Left cardiac atrium (tissue), 4 donors: ENCODE measurements around the gene LMLN. TPM values are rescaled to one million over a fixed set of nuclear protein-coding genes. Genes with fewer than 3 reads are reported as not detected.
"Not testable (repeated sequence)": the region's sequence is repeated elsewhere in the genome, so short reads cannot be mapped to it uniquely, and the experiment has no call there.

Experiments
- ATAC-seq, 2 donors: fragments of 200-7000 bp; cut with Tn5 transposase; one replicate each; pipeline ENCODE4 v1.9.1; 2020; ENCODE audit warnings: mild to moderate bottlenecking in 2 of 2, moderate library complexity in 2 of 2
- DNase-seq: peaks from one replicate; pipeline ENCODE4 v3.0.0-alpha.2; 2020
- intact Hi-C, 2 donors: fragments of 100-400 bp; cut with DNase I; formaldehyde crosslinking; loops; one replicate each; pipeline versions ENCODE4 v1.14.1 to v1.15.1; 2022 to 2023
- total RNA-seq, 2 donors: library from RNA; stranded (reverse); fragmentation: NEBNext Ultra II Directional; extraction: Animal tissue kit (Norgen Biotek cat#: 25700); gene quantifications; one replicate each; pipeline ENCODE4 v1.2.1, GENCODE V29; 2021
- donor health status: DM: no; HTN: yes; CAD: no.
- donor health status: DM: no; HTN: yes; CAD: no; lungs with severe emphysema.
- donor health status: DM: yes; HTN: yes; CAD: no.
- donor health status: Dilated cardiomyopathy.

Gene LMLN
- total RNA-seq, 2 donors from 2014 or later = 6.9 to 7.0 TPM

DNA sequence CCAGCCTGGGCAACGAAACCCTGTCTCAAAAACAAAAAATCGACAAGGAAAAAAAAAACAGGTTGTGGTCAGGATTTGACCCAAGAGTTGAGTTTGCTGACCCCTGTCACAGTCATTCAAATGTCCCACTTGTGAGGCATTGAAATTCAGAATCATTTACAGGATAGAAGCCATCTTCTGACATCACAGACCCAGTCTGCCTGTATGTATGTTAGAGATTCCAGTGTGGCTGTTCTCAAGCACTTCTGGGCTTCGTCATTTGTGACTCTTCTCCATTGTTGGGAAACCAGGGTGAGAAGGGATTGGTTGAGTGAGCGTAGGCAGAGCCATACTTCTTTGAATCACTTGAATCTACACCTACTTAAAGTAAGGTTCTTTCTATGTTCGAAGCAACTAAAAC, 57.1 kb downstream of the LMLN start:
- intact Hi-C loops = no loop called here
- ATAC-seq (no peak), DNase-seq (no peak)

DNA sequence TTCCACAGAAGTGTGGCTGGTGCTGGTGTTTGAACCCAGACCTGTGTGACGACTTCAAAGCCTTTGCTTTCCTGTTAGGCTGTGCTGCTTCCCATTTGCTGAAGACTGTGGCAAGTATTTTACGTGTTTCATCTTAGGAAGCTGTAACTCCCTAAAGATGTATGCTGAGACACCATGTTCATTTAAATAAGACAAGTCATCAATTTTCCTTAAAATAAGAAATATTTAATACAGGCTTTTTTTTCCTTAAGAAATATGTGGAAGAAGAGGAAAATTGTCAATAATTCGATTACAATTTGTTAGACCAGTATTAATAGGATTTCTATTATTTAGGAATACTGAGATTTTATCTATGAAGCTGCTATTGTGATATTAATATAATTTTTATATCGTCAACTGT, 58.4 kb downstream of the LMLN start:
- ATAC-seq (no peak), DNase-seq (no peak)
- intact Hi-C loops = no loop called here

DNA sequence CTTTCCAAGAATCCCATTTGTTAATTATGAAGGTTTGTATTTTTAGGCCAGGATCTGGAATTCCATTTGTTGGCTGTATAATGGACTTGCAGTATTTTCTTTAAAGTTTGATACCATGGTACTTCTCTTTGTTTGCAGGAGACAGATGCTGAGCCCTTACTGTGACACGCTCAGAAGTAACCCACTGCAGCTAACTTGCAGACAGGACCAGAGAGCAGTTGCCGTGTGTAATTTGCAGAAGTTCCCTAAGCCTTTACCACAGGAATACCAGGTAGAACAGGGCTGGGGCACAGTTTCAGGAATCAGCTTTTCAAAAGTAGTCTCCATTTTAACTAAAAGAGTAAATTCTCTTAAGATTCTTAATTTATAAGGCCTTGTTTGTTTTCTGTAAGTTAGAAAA, 59.1 kb downstream of the LMLN start:
- DNase-seq = no peak
- no peak for ATAC-seq
- intact Hi-C loops = no loop called here

DNA sequence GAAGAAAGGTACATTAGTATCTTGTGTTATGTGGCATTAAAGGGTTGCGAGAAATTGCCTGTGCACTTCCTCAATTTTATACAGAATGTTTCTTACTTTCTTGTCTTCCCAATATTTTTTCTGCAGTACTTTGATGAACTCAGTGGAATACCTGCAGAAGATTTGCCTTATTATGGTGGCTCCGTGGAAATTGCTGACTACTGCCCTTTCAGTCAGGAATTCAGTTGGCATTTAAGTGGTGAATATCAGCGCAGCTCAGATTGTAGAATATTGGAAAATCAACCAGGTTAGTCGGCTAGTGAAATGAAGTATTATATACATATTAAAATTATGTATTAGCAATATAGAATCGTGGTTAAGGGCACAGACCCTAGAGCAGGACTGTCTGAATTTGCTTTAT, 61.3 kb downstream of the LMLN start:
- intact Hi-C loops = no loop called here
- DNase-seq (no peak), ATAC-seq (no peak)

DNA sequence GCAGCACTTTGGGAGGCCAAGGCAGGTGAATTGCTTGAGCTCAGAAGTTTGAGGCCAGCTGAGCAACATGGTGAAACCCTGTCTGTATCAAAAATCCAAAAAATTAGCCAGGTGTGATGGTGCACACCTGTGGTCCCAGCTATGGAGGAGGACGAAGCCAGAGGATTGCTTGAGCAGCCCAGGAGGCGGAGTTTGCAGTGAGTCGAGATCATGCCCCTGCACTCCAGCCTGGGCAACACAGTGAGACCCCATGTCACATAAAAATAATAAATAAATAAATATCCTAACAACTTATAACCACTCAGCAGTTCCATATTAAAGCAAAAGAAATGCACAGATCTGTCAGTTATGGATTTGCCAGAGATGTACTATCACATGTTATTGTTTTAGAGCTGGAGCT, 62.6 kb downstream of the LMLN start:
- intact Hi-C loops = no loop called here
- no peak for DNase-seq
- ATAC-seq = no peak

DNA sequence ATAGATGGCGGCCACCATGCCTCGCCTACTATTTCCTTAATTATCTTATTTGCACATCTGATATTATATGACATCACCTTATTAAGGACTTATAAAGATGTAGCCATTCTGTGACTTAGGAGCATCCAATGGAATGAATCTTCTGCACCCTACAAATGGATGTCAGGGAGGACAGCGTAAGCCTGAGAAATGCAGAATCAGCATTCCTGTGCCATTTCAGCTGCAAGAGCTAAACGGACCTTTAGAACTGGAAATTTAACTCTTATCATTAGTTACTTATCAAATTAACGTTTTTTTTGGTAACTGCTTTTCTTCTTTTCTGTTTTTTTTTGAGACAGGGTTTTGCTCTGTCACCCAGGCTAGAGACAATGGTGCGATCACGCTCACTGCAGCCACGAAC, 65.6 kb downstream of the LMLN start:
- DNase-seq (no peak), ATAC-seq (no peak)
- intact Hi-C loops = no loop called here

DNA sequence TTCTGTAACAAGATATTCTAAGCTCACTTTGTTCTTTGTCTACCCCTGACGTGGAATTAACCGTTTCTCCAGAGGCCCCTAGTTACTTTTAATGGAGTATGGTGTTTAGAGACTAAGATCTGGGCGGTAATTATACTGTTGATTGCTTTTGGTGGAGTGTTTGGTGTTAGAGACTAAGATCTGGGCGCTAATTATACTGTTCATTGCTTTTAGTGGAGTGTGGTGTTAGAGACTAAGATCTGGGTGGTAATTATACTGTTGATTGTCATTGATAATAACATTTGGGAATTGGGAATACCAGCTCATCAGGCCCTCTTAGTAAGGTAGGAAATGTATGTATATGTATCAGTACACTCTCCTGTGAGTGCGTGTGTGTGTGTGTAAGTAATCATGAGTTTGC, 66.6 kb downstream of the LMLN start:
- ATAC-seq (no peak), DNase-seq (no peak)
- intact Hi-C loops = no loop called here

DNA sequence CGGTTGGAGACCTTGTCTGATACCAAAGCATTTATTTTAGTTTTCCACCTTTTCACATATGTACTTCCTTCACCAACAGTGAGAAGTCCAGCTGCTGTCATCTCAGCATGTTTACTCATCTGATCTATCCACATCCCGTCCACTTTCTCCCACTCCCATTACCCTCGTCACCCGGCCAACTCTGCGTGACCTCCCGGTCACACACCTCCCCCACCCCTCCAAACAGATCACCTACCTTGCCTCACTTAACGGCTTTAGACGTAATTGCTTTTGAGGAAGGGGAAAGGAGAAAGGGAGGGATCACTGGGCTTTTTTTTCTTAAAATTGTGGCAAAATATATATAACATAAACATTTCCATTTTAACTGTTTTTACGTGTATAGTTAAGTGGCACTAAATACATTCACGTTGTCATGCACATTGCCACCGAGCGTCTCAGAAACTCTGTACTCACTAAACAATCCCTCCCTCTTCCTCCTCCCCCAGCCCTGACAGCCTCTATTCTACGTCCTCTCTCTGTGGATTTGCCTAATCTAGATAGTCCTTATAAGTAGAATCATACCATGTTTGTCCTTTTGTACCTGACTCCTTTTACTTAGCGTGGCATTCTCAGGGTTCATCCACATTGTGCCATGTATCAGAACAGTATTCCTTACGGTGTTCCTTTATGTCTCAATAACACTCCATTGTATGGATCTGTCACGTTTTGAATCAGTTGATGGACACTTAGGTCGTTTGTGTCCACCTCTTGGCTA, 67.2 kb downstream of the LMLN start:
- intact Hi-C loops = no loop called here
- no peak for ATAC-seq
- DNase-seq = no peak

DNA sequence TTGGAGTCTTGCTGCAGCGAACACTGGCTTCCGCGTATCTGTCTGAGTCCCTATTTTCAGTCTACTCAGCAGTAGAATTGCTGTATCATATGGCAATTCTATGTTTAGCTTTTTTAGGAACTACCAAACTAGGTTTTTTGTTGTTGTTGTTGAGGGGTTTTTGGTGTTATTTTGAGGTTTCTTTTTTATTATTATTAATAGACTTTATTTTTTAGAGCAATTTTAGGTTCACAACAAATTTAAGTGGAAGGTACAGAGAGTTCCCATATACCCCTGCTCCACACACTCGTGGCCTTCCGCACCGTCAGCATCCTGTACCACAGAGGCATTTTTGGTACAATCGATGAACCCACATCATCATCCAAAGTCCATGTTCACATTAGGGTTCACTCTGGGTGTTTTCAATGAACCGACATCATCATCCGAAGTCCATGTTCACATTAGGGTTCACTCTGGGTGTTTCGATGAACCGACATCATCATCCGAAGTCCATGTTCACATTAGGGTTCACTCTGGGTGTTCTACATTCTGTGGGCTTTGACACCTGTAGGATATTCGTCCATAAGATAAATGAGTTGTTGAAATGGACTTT, 67.9 kb downstream of the LMLN start:
- intact Hi-C loops = no loop called here
- DNase-seq = no peak

DNA sequence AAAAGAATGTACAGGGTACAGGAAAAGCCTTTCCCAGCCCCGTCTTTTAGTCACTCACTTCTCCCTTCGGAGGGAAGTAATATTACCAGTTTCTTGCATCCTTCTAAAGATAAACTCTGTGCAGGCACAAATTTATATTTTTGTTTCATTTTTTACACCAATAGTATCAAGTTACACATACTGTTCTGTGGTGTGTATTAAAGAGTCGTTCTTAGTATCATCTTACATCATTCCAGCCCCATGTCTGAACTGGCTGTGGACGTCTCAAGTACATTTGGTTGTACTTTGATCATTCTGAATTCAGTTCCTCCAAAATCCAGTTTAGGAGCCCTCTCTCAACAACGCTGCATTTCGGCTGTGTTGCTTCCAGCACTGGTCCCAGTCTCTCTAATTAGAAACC, 68.7 kb downstream of the LMLN start:
- intact Hi-C loops = no loop called here
- DNase-seq = no peak
- ATAC-seq = no peak

More for the DNA sequence above, 67.9 kb downstream of the LMLN start:
- no peak for ATAC-seq

DNA sequence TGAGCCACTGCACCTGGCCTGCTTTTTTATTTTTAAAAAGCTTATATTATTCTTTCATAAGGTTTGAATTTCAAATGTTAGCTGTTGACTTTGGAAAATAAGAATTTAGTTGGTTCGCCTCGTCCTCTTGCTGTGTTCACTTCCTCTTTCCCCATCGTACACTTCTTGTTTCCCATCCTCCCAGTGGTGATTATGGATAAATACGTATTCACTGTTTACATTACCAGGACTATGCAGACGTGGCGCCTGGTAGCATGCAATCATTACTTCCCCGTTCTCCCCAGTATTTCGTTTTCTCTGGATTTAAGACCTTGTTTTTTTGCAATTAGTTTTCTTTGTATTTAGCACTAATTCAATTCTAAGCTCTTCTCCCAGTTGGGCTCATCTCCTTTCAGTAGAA, 70.1 kb downstream of the LMLN start:
- intact Hi-C loops = no loop called here
- ATAC-seq (no peak), DNase-seq (no peak)

DNA sequence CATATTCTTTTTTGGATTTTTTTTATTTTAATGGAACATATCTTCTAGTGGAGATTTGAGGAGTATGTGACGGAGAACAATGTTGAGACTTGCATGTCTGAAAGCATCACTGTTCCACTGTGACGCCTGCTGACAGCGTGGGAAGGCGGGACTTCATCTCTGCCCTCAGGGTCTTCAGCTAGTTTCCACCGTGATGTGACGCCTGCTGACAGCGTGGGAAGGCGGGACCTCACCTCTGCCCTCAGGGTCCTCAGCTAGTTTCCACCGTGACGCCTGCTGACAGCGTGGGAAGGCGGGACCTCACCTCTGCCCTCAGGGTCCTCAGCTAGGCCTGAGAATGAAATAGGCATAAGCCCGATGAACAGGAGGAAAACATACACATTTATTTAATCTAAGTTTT, 70.7 kb downstream of the LMLN start:
- DNase-seq (no peak), ATAC-seq (no peak)
- intact Hi-C loops = no loop called here

DNA sequence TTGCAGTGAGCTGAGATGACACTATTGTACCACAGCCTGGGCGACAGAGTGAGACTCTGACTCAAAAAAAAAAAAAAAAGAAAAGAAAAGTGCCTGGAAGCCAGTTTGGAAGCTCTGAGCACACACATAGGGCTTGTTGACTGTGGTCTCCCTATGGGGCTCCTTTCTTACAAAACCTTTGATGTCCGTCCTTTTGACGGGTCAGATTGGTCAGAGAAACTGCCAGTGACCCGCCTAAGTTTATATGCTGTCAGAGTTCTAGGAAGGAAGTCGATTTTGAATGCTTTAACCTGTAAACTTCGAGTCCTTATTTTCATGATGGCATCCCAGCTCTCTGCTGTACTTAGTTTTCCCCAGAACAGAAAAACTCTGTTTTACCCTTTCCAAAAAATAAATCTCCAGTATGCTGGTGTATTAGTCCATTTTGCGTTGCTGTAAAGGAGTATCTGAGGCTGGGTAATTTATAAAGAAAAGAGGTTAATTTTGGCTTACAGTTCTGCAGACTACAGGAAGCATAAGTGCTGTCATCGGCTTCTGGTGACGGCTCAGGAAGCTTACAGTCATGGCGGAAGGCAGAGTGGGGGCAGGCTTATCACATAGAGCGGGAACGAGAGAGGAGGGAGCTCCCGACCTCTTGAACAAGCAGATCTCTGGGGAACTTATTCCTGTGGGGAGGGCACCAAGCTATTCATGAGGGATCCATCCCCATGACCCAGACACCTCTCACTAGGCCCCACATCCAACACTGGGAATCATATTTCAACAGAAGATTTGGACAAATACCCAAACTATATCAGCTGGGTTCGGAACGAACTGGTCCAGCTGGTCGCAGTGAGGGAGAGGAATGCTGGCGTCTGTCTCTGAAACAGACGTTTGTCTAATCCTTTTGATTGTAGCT, 72.3 kb downstream of the LMLN start:
- intact Hi-C loops = no loop called here
- DNase-seq (peak; percentile 29), ATAC-seq (peak; percentile 76 to 89)

DNA sequence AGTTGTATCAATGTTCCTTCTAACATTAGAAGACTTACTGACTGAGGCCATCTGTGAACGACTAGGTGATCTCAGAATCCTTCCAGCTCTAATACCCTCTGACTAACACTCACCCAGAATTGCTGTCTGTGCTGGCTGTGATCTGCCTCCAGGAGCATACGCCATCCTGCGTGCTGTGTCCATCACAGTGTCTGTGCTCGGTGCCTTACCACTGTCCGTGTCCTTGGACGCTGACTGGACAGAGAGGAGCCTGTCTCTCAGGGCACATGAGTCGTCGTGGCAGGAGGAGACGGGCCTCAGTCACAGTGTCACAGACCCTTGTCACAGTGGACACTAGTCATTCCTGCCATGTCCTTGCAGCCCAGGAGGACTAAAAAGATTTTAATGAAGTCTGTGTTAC, 83.1 kb downstream of the LMLN start:
- intact Hi-C loops = no loop called here
- ATAC-seq (no peak), DNase-seq (no peak)

DNA sequence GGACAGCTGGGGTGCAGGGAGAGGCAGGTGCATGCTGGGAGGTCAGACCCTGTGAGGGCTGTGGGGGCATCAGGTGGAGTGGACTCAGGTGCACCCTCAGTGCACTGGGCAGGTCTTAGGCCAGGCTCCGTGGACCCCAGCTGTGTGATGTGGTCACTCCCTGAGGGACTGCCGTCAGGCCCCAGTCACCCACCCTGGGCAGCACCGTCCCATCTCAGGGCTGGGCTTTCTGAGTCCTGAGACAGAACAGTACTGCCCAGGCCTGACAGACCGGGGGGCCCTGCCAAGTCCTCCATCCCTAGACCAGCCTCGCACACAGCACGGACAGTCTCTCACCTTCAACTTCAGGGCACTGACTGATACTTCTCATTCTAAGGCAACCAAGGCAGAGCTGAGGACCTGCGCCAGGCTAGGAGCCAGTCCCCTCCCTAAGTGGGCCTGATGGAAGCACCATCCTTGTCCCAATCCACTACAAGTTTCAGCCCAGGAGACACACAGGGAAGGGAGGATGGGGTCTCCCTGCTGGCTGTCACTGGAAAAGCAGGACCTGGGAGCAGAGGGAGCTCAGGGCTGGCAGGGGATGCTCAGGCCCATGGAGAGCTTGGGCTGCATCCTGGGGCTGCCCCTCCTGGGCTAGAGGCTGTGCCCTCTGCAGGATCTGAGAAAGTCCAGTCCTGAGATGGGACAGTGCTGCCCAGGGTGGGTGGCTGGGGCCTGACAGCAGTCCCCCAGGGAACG, 86.3 kb downstream of the LMLN start:
- intact Hi-C loops = no loop called here
- ATAC-seq (no peak), DNase-seq (no peak)

DNA sequence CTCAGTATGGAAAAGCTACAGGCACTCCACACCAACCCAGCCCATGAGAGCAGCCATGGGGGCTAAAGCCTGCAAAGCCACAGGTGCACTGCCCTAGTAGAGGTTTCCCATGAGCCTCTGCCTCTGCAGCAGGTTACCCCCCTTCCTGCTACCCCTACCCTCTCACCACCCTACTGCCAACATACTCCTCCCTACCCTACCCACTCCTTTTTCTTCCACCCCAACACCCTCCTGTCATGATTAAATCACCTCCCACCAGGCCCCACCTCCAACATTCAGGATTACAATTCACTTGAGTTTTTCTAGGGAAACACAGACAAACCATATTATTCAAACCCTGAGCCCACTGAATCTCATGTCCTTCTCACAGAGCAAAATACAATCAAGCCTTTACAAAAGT, 88.4 kb downstream of the LMLN start:
- intact Hi-C loops = no loop called here
- ATAC-seq (no peak), DNase-seq (no peak)

DNA sequence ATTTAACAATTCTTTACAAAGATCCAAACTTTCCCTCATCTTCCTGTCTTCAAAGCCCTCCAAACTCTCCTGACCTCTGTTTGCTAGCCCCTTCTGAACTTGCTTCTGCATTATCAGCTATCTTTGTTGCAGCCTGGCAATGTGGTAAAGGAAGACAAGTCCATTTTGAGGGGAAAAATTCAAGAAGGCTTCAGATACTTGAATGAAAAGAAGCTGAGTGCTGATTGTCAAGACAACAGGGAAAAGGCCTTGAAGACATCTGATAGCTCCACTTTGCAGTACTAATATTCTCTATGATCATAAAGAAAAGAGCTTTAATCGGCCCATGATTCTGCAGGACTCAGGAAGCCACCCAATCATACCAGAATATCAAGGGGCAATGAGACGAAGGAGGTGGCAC, 91.8 kb downstream of the LMLN start:
- no peak for DNase-seq
- intact Hi-C loops = no loop called here
- no peak for ATAC-seq

DNA sequence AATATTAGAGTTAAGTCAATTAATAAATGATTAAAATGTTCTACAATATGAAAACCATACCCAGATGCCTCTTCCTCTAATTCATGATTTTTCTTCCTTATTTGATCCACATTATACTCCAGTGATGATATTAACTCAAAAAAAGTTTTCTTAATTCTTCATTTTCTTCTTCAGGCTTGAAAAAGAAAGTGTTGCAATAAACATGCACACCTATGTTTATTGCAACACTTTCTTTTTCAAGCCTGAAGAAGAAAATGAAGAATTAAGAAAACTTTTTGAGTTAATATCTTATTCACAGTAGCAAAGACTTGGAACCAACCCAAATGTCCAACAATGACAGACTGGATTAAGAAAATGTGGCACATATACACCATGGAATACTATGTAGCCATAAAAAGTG, 93.4 kb downstream of the LMLN start:
- intact Hi-C loops, DNase-seq, ATAC-seq: not testable (repeated sequence)

DNA sequence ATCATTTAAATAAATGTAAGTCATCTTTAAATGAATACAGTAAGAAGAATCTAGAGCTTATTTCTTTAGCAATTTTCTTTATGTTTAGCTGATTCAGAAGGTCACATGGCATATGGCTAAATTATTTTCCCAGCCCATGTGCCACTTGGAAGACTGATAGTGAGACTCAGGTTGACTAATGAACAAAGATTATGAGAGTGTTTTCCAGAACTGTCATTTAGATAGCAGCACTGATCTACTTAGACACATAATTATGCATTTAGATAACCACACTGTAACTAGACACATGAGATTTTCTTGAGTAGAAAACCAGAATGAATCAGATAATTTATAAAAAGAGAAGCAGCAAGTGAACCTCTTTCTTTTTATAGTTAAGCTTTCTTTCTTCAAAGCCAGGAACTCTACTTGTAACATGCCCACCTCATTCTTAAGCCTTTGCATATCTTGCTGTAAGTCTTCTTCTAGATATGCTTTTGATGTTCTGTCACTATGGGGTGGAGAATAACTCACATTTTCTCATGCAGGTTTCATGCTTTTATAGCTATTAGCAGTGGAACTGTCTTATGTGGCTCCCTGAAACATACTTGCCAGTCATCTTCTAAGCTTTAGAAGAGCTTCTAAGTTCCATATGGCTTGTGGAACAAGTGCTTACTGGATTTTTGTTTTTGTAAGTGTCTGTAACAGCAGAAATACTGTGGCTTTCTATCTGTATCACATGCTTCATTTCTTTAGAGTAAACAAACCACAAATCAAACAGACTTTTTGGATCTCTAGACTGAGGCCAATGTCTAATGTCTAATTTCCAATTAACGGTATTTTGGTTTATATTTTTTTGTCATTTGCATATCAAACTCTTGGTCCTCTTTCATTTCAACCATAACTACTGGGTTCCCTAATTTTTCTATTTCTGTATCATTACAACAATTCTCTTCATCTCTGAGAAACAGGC, 101.4 kb downstream of the LMLN start:
- ATAC-seq (no peak), DNase-seq (no peak)
- intact Hi-C loops = no loop called here
